Sigmoid colon (tissue), 7 donors: ENCODE data around the gene KRT27. TPM values are rescaled to one million over a fixed set of nuclear protein-coding genes. Genes with fewer than 3 reads are reported as not detected.

Source experiments
- DNase-seq: peaks from one replicate; pipeline ENCODE4 v3.0.0-alpha.2; 2019
- H3K27ac ChIP-seq, 4 donors: fragments of 200-600 bp; sonication (generic); one replicate each; pipeline ENCODE4 v1.5.1; 2016 to 2019; ENCODE audit warnings: mild to moderate bottlenecking in 1 of 4
- H3K27me3 ChIP-seq, 3 donors: fragments of 200-600 bp; sonication (generic); one replicate each; pipeline ENCODE4 v1.5.1; 2019; ENCODE audit warnings: mild to moderate bottlenecking in 1 of 3
- H3K36me3 ChIP-seq, 4 donors: fragments of 200-600 bp; sonication (generic); one replicate each; pipeline ENCODE4 v1.5.1; 2016 to 2019
- H3K4me1 ChIP-seq, 4 donors: fragments of 200-600 bp; sonication (generic); one replicate each; pipeline ENCODE4 v1.5.1; 2017 to 2019
- H3K4me3 ChIP-seq, 4 donors: fragments of 200-600 bp; sonication (generic); one replicate each; pipeline ENCODE4 v1.5.1; 2017 to 2019; ENCODE audit warnings: mild to moderate bottlenecking in 2 of 4, moderate library complexity in 1 of 4
- H3K9me3 ChIP-seq, 4 donors: fragments of 200-600 bp in 3 of 4; sonication (generic) in 3 of 4; one replicate each; pipeline versions ENCODE4 v1.5.1 to v1.6.1; 2013 to 2019
- EP300 ChIP-seq, 4 donors: sonication (generic); formaldehyde crosslinking; IDR thresholded peaks; one replicate each; pipeline ENCODE4 v1.6.1; 2017; ENCODE audit warnings: antibody characterized with exemption in 4 of 4
- POLR2A ChIP-seq, 2 donors: fragments of 450-650 bp; IDR thresholded peaks; one replicate each; pipeline ENCODE4 v1.6.1; 2016; ENCODE audit warnings: antibody characterized with exemption in 2 of 2, mild to moderate bottlenecking in 2 of 2, moderate library complexity in 2 of 2
- POLR2AphosphoS5 ChIP-seq, 4 donors: sonication (generic); formaldehyde crosslinking; IDR thresholded peaks; one replicate each; pipeline ENCODE4 v1.6.1; 2017; ENCODE audit warnings: antibody characterized with exemption in 4 of 4
- WGBS, 2 donors: extraction: QIAGEN DNeasy Blood & Tissue Kit; methylation state at CpG; one replicate each; pipeline ENCODE4 v1.1.7; 2013; 5-methylcytosine and 5-hydroxymethylcytosine counted together
- intact Hi-C: fragments of 100-400 bp; cut with DNase I; formaldehyde crosslinking; loops from one replicate; pipeline ENCODE4 v1.15.1; 2023
- polyA plus RNA-seq, 3 donors: library from polyadenylated mRNA; stranded (reverse); fragments of 200-250 nt; gene quantifications; one replicate each; pipeline ENCODE4 v1.2.3, GENCODE V29; 2013
- total RNA-seq, 4 donors: library from RNA; depleted of rRNA; stranded (reverse); fragments of >200 nt; gene quantifications; one replicate each; pipeline ENCODE4 v1.1.0, GENCODE V29; 2016
- TF ChIP-seq, protein P1 (sequence below), 4 experiments: fragments of 450-650 bp in 3 of 4; fragments of 200-600 bp in 1 of 4; IDR thresholded peaks; one replicate each; pipeline ENCODE4 v1.5.1; 2016 to 2019; ENCODE audit warnings: antibody characterized with exemption in 4 of 4, mild to moderate bottlenecking in 3 of 4, moderate library complexity in 2 of 4
- donor health status: healthy with polysubstance abuse.
- donor health status: Bipolar disorder and iron deficiency.
- donor health status: healthy.

KRT27 gene
- total and polyA plus RNA-seq, 7 donors = 0.07 to 0.55 TPM; not detected in 5

DNA sequence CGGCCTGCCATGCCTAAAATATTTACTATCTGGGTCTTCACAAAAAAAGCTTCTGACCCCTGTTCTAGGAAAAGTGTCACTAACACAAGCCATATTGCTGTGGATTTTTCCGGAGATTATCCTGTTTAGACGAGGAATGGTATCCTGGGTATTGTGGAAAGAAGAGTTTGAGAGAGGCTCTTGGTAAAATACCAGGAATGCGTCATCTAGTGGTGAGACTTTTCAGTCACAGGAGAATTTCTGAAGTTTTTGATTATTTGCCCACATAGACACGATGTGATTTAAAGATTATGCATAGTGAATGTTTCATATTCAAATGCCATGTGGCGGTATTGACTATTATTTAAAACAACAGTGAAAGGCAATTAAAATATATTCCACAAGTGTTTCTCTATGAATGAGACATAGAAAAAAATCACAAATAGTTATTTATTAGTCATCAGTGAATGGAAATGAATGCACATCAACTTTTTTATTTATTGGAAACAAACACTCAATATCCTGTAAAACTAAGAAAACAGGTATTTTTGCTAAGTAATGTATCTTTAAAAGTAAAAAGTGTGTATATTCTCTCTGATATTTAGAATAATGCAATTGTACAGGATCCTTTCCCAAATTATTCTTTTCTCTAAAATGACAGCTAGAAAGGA, 9.6 kb upstream of the KRT27 start:
- Histone ChIP-seq H3K36me3 (no peaks in the 10 kb centered on the region), H3K9me3 (no peaks in the 10 kb centered on the region), H3K27me3 (peaks cover 0 to 14% (median 0%) of the 10 kb centered on the region in 3 donors), H3K4me1 (no peaks in the 10 kb centered on the region), H3K4me3 (no peak overlapping the region), H3K27ac (no peak overlapping the region)
- intact Hi-C loops = no loop called here
- 37 to 39% methylated on average over 6 of the region's 6 CpGs for WGBS, 2 donors
- TF ChIP-seq, protein P1, sequence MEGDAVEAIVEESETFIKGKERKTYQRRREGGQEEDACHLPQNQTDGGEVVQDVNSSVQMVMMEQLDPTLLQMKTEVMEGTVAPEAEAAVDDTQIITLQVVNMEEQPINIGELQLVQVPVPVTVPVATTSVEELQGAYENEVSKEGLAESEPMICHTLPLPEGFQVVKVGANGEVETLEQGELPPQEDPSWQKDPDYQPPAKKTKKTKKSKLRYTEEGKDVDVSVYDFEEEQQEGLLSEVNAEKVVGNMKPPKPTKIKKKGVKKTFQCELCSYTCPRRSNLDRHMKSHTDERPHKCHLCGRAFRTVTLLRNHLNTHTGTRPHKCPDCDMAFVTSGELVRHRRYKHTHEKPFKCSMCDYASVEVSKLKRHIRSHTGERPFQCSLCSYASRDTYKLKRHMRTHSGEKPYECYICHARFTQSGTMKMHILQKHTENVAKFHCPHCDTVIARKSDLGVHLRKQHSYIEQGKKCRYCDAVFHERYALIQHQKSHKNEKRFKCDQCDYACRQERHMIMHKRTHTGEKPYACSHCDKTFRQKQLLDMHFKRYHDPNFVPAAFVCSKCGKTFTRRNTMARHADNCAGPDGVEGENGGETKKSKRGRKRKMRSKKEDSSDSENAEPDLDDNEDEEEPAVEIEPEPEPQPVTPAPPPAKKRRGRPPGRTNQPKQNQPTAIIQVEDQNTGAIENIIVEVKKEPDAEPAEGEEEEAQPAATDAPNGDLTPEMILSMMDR (IDR thresholded peaks at IDR 0.05) = peak in 1 of 4 experiments; percentile 24
- no peak for TF ChIP-seq POLR2A (IDR thresholded peaks at IDR 0.05)
- no peak for DNase-seq

DNA sequence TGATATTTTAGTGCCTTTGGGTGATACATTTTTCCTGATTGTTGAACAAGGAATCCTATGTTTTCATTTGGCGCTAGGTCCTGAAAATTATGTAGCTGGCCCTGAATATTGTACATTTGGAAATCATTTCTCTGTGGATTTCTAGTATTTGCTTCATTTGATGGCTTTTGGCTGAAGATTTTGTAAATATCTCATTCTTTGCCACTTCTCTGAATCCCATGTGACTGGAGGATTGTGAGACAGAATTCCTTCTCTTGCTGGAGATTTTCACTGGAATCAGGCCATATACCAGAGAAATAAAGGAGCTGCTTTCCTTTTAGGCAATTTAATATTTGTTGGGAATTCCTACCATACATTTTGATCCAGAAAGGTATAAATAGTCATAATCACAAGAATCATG, 8.8 kb upstream of the KRT27 start:
- H3K27me3 ChIP-seq = peaks cover 0 to 6% (median 0%) of the 10 kb centered on the region in 3 donors
- no peak overlapping the region for H3K4me3 ChIP-seq
- no peaks in the 10 kb centered on the region for H3K36me3 ChIP-seq
- H3K4me1 ChIP-seq = no peaks in the 10 kb centered on the region
- no peak for TF ChIP-seq POLR2A (IDR thresholded peaks at IDR 0.05)
- TF ChIP-seq EP300 (IDR thresholded peaks at IDR 0.05) = no peak
- DNase-seq = no peak
- peak overlapping the region in 1 of 4 donors; percentile 31 for H3K27ac ChIP-seq
- intact Hi-C loops = no loop called here
- H3K9me3 ChIP-seq = no peaks in the 10 kb centered on the region
- 86 to 89% methylated on average over 1 of the region's 1 CpG for WGBS, 2 donors

DNA sequence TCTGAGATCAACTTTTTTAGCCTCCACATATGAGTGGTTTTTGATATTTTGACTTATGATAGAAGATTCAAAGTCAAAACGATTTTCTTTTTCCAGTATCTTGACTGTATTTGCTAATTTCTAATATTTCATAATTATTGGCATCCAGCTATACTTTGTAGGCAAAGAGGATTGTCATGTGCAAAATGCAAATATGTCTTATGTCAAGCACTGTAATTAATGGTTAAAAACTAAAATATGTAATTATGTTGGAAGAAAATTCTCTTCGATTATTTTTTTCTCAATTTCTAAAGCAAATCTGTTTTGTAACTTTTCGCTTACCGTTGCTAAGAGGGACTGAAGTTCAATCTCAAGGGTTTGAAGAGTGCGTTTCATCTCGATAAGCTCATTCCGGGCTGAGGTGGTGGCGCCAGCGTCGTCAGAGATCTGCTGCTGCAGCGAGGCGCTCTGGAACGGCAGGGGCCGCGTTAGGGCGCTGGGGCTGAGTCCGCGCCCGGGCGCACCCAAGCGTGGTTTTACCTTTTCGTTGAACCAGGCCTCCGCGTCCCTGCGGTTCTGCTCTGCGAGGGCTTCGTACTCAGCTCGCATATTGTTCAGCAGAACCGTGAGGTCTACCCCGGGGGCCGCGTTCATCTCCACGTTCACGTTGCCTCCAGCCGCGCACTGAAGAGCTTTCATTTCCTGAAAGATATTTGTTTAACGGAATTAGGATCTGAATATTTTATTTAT, 3.0 kb downstream of the KRT27 start:
- Histone ChIP-seq H3K4me3 (no peak overlapping the region), H3K9me3 (no peaks in the 10 kb centered on the region), H3K4me1 (peaks cover 0 to 5% (median 0%) of the 10 kb centered on the region in 4 donors), H3K27ac (no peak overlapping the region), H3K27me3 (peaks cover 3 to 35% (median 7%) of the 10 kb centered on the region in 3 donors), H3K36me3 (no peaks in the 10 kb centered on the region)
- 22 to 27% methylated on average over 37 of the region's 37 CpGs for WGBS, 2 donors
- DNase-seq = no peak
- intact Hi-C loops = no loop called here
- TF ChIP-seq EP300 (IDR thresholded peaks at IDR 0.05) (no peak), POLR2A (IDR thresholded peaks at IDR 0.05) (no peak), POLR2AphosphoS5 (IDR thresholded peaks at IDR 0.05) (no peak)
- TF ChIP-seq, protein P1 (IDR thresholded peaks at IDR 0.05) = no peak

DNA sequence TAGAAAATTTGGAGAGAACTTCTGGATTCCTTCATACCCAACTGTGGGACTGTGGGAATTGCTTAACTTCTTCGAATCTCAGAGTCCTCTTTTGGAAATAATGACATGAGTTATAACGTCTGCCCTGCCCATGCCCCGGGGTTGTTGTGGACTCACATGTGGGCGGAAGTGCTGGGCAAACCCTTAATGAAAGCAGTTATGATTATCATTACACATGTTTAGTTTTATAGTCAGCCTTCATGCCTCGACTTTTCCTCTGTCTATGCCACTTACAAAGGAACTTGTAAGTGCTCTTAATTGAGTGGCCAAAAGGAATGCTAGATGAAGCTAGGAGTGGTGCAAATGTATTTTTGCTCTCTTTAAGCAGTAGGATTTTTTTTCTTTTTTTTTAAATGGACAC, 3.9 kb downstream of the KRT27 start:
- no peak for TF ChIP-seq EP300 (IDR thresholded peaks at IDR 0.05)
- no peak for TF ChIP-seq POLR2A (IDR thresholded peaks at IDR 0.05)
- TF ChIP-seq, protein P1 (IDR thresholded peaks at IDR 0.05) = no peak
- TF ChIP-seq POLR2AphosphoS5 (IDR thresholded peaks at IDR 0.05) = no peak
- WGBS, 2 donors = 40 to 70% methylated on average over 5 of the region's 5 CpGs
- no peak for DNase-seq

DNA sequence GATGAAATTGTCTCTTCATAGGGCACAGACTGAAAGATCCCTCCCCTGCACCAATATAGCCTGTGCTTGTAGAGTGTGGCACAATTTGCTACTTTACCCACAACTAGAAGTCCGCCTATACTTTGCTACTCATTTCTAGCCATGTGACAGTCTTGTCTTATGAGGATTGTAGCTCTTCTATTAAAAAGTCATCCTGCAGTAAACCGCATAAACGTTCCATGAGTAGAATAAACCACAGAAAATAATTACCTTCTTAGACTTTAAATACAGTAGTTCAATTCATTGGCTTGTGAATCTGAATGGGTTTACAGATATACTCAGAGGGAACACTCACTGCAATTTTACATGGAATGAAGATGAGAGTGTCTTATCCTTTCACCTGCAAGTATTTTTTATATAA, 4.4 kb downstream of the KRT27 start:
- 81 to 89% methylated on average over 3 of the region's 3 CpGs for WGBS, 2 donors
- H3K27me3 ChIP-seq = peaks cover 3 to 42% (median 7%) of the 10 kb centered on the region in 3 donors

More for the DNA sequence above, 3.9 kb downstream of the KRT27 start:
- H3K27ac ChIP-seq = no peak overlapping the region
- H3K4me1 ChIP-seq = peaks cover 0 to 5% (median 0%) of the 10 kb centered on the region in 4 donors
- H3K27me3 ChIP-seq = peaks cover 3 to 41% (median 7%) of the 10 kb centered on the region in 3 donors
- H3K9me3 ChIP-seq = no peaks in the 10 kb centered on the region
- no peak overlapping the region for H3K4me3 ChIP-seq
- no peaks in the 10 kb centered on the region for H3K36me3 ChIP-seq
- intact Hi-C loops = no loop called here

More for the DNA sequence above, 4.4 kb downstream of the KRT27 start:
- Histone ChIP-seq H3K9me3 (no peaks in the 10 kb centered on the region), H3K36me3 (no peaks in the 10 kb centered on the region), H3K4me1 (peaks cover 0 to 5% (median 0%) of the 10 kb centered on the region in 4 donors), H3K4me3 (no peak overlapping the region), H3K27ac (no peak overlapping the region)
- no peak for DNase-seq
- intact Hi-C loops = no loop called here
- no peak for TF ChIP-seq EP300 (IDR thresholded peaks at IDR 0.05)
- TF ChIP-seq, protein P1 (IDR thresholded peaks at IDR 0.05) = no peak
- no peak for TF ChIP-seq POLR2A (IDR thresholded peaks at IDR 0.05)
- TF ChIP-seq POLR2AphosphoS5 (IDR thresholded peaks at IDR 0.05) = no peak
